Measurements from ENCODE around the gene GNPDA1. TPM values are rescaled to one million over a fixed set of nuclear protein-coding genes. Genes with fewer than 3 reads are reported as not detected.

GNPDA1 gene
- total RNA-seq, 1 experiment from 2014 or later: 62.1 TPM

- DNase-seq (ENCODE audit: extremely low read depth, low read depth): no peak
Observed at GRCh38 chr5:141997358-141997960, 15.4 kb downstream of the GNPDA1 start.

- DNase-seq (ENCODE audit: extremely low read depth, low read depth): no peak
Observed at GRCh38 chr5:141995656-141996055, 17.2 kb downstream of the GNPDA1 start.

GRCh38 chr5:141994511-141995136 is 18.2 kb downstream of the GNPDA1 start:
- no peak for DNase-seq (ENCODE audit: extremely low read depth, low read depth)

GRCh38 chr5:141992349-141992963 is 20.4 kb downstream of the GNPDA1 start:
- DNase-seq (ENCODE audit: extremely low read depth, low read depth): peak; percentile 72

GRCh38 chr5:141989720-141990119 is 23.1 kb downstream of the GNPDA1 start:
- DNase-seq (ENCODE audit: extremely low read depth, low read depth): no peak

GRCh38 chr5:141986072-141986471 is 26.8 kb downstream of the GNPDA1 start:
- DNase-seq (ENCODE audit: extremely low read depth, low read depth): no peak

- DNase-seq (ENCODE audit: extremely low read depth, low read depth): no peak
Observed at GRCh38 chr5:141982626-141983025, 30.2 kb downstream of the GNPDA1 start.

- DNase-seq (ENCODE audit: extremely low read depth, low read depth): no peak
Observed at GRCh38 chr5:141978389-141978788, 34.4 kb downstream of the GNPDA1 start.

- DNase-seq (ENCODE audit: extremely low read depth, low read depth): no peak
Observed at GRCh38 chr5:141976176-141976575, 36.7 kb downstream of the GNPDA1 start.

GRCh38 chr5:141973871-141974595 is 38.8 kb downstream of the GNPDA1 start:
- no peak for DNase-seq (ENCODE audit: extremely low read depth, low read depth)

GRCh38 chr5:141969783-141970771 is 42.8 kb downstream of the GNPDA1 start:
- DNase-seq (ENCODE audit: extremely low read depth, low read depth): peak; percentile 15

- peak; percentile 91 for DNase-seq (ENCODE audit: extremely low read depth, low read depth)
Observed at GRCh38 chr5:141968914-141969608, 43.8 kb downstream of the GNPDA1 start, which contains the start of gene RNF14. Gene RNF14, plus strand, starts transcription at chr5:141969105. Its CDS starts 4,484 bp downstream, at chr5:141973589.

- no peak for DNase-seq (ENCODE audit: extremely low read depth, low read depth)
Observed at GRCh38 chr5:141966963-141967333, 45.9 kb downstream of the GNPDA1 start.

- no peak for DNase-seq (ENCODE audit: extremely low read depth, low read depth)
Observed at GRCh38 chr5:141966275-141966962, 46.4 kb downstream of the GNPDA1 start.

- no peak for DNase-seq (ENCODE audit: extremely low read depth, low read depth)
Observed at GRCh38 chr5:141965071-141965470, 47.8 kb downstream of the GNPDA1 start.

- no peak for DNase-seq (ENCODE audit: extremely low read depth, low read depth)
Observed at GRCh38 chr5:141963701-141964100, 49.1 kb downstream of the GNPDA1 start.

GRCh38 chr5:141961466-141961865 is 51.4 kb downstream of the GNPDA1 start:
- DNase-seq (ENCODE audit: extremely low read depth, low read depth): no peak

GRCh38 chr5:141960449-141961323 is 52.1 kb downstream of the GNPDA1 start:
- DNase-seq (ENCODE audit: extremely low read depth, low read depth): peak; percentile 87
